ENCODE measurements around the gene RNU6-9.

DNA sequence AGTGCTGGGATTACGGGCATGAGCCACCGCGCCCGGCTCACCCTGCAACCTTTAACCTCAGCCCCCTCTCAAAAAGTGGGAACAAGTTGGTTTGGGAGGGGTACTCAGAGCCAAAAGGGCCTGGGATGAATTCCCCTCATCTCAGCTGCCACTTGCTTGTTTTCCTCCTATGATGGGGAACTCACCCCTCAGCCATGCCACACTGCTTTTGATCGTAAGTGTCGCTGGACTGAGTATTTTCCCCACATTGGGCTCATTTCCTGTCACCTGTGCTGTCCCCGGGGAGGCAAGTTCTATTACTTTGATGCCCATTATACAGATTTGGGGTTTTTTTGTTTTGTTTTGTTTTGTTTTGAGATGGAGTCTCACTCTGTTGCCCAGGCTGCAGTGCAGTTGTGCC, 13.2 kb downstream of the RNU6-9 start:
- no peak for TF ChIP-seq EZH2phosphoT487 (IDR thresholded peaks at IDR 0.05; ENCODE audit: borderline replicate concordance, low read length)
- TF ChIP-seq, protein P1, sequence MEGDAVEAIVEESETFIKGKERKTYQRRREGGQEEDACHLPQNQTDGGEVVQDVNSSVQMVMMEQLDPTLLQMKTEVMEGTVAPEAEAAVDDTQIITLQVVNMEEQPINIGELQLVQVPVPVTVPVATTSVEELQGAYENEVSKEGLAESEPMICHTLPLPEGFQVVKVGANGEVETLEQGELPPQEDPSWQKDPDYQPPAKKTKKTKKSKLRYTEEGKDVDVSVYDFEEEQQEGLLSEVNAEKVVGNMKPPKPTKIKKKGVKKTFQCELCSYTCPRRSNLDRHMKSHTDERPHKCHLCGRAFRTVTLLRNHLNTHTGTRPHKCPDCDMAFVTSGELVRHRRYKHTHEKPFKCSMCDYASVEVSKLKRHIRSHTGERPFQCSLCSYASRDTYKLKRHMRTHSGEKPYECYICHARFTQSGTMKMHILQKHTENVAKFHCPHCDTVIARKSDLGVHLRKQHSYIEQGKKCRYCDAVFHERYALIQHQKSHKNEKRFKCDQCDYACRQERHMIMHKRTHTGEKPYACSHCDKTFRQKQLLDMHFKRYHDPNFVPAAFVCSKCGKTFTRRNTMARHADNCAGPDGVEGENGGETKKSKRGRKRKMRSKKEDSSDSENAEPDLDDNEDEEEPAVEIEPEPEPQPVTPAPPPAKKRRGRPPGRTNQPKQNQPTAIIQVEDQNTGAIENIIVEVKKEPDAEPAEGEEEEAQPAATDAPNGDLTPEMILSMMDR (IDR thresholded peaks at IDR 0.05; ENCODE audit: low read depth, low read length, poor library complexity, severe bottlenecking): no peak

Data from DOHH2 (cell line).